CD14-positive monocyte (primary cell): ENCODE measurements around the gene HSPA8. TPM values are rescaled to one million over a fixed set of nuclear protein-coding genes. Genes with fewer than 3 reads are reported as not detected.

ENCODE experiments used
- DNase-seq, 3 donors: peaks; one replicate each; pipeline ENCODE4 v3.0.0-alpha.2; 2011 to 2022
- H2AFZ ChIP-seq: 2 replicates; pipeline ENCODE4 v1.6.0; 2012; ENCODE audit warnings: mild to moderate bottlenecking, low read depth, low read length, inconsistent platforms; ENCODE audit not compliant: insufficient read depth, poor library complexity, severe bottlenecking
- H3K27ac ChIP-seq, 2 donors: 1 replicate in 1 of 2; 2 replicates in 1 of 2; pipeline ENCODE4 v1.5.1; 2012 to 2013; ENCODE audit warnings: low read length in 2 of 2, control low read depth in 1 of 2, inconsistent platforms in 1 of 2, low read depth in 1 of 2, mild to moderate bottlenecking in 1 of 2
- H3K27me3 ChIP-seq, 2 donors: one replicate each; pipeline versions ENCODE4 v1.6.0 to v1.6.1; 2011 to 2013; ENCODE audit warnings: low read length in 2 of 2; ENCODE audit not compliant: control insufficient read depth in 2 of 2, insufficient read depth in 2 of 2
- H3K36me3 ChIP-seq, 2 donors: replicated peaks in 1 of 2; 1 replicate in 1 of 2; 2 replicates in 1 of 2; pipeline versions ENCODE4 v1.5.1 to v1.6.1; 2012 to 2013; ENCODE audit warnings: low read length in 2 of 2, control low read depth in 1 of 2, inconsistent platforms in 1 of 2, mild to moderate bottlenecking in 1 of 2; ENCODE audit not compliant: insufficient read depth in 2 of 2, control insufficient read depth in 1 of 2
- H3K4me1 ChIP-seq, 2 donors: 1 replicate in 1 of 2; 2 replicates in 1 of 2; pipeline versions ENCODE4 v1.5.1 to v1.6.1; 2012 to 2013; ENCODE audit warnings: low read length in 2 of 2, control low read depth in 1 of 2, inconsistent platforms in 1 of 2, mild to moderate bottlenecking in 1 of 2, moderate library complexity in 1 of 2; ENCODE audit not compliant: insufficient read depth in 2 of 2, control insufficient read depth in 1 of 2
- H3K4me2 ChIP-seq: replicated peaks from 2 replicates; pipeline ENCODE3; 2012; ENCODE audit warnings: low read length, moderate library complexity, mild to moderate bottlenecking; ENCODE audit not compliant: poor library complexity, severe bottlenecking; ENCODE audit errors: extremely low read depth
- H3K4me3 ChIP-seq, 3 experiments: fragments of 200-600 bp in 1 of 3; sonication (generic) in 1 of 3; replicated peaks in 1 of 3; 1 replicate in 2 of 3; 2 replicates in 1 of 3; pipeline ENCODE4 v1.5.1; 2011 to 2013; ENCODE audit warnings: low read length in 3 of 3, mild to moderate bottlenecking in 3 of 3, control low read depth in 2 of 3, low read depth in 2 of 3, inconsistent platforms in 1 of 3, moderate library complexity in 1 of 3
- H3K79me2 ChIP-seq: 2 replicates; pipeline ENCODE4 v1.6.0; 2012; ENCODE audit warnings: mild to moderate bottlenecking, control low read depth, inconsistent platforms, low read length, moderate library complexity; ENCODE audit not compliant: insufficient read depth
- H3K9ac ChIP-seq: 2 replicates; pipeline ENCODE4 v1.6.0; 2017; ENCODE audit warnings: low read length, mild to moderate bottlenecking; ENCODE audit not compliant: insufficient read depth, poor library complexity, severe bottlenecking
- H3K9me3 ChIP-seq, 2 donors: replicated peaks in 1 of 2; 1 replicate in 1 of 2; 2 replicates in 1 of 2; pipeline versions ENCODE4 v1.5.1 to v1.6.1; 2012 to 2013; ENCODE audit warnings: low read length in 2 of 2, control low read depth in 1 of 2; ENCODE audit not compliant: control insufficient read depth in 1 of 2, insufficient read depth in 1 of 2
- H4K20me1 ChIP-seq: 2 replicates; pipeline ENCODE4 v1.6.0; 2012; ENCODE audit warnings: mild to moderate bottlenecking, low read length, control low read depth, moderate library complexity; ENCODE audit not compliant: insufficient read depth
- H3K27ac Mint-ChIP-seq, 7 donors: one replicate each; pipeline ENCODE4 v1.8.0; 2020; ENCODE audit warnings: mild to moderate bottlenecking in 7 of 7, mixed read lengths in 7 of 7, moderate library complexity in 6 of 7, inconsistent platforms in 2 of 7
- H3K27me3 Mint-ChIP-seq, 3 donors: one replicate each; pipeline ENCODE4 v1.8.0; 2021 to 2022; ENCODE audit warnings: low read depth in 3 of 3, mild to moderate bottlenecking in 3 of 3, mixed read lengths in 3 of 3, moderate library complexity in 3 of 3, inconsistent platforms in 1 of 3
- H3K36me3 Mint-ChIP-seq, 2 donors: one replicate each; pipeline ENCODE4 v1.8.0; 2020; ENCODE audit warnings: mixed read lengths in 2 of 2, inconsistent platforms in 1 of 2, mild to moderate bottlenecking in 1 of 2
- H3K4me1 Mint-ChIP-seq: one replicate; pipeline ENCODE4 v1.8.0; 2020; ENCODE audit warnings: mild to moderate bottlenecking, mixed read lengths
- H3K4me3 Mint-ChIP-seq, 2 donors: one replicate each; pipeline ENCODE4 v1.8.0; 2020; ENCODE audit warnings: mild to moderate bottlenecking in 2 of 2, mixed read lengths in 2 of 2, moderate library complexity in 1 of 2
- H3K9me3 Mint-ChIP-seq, 7 donors: one replicate each; pipeline ENCODE4 v1.8.0; 2020 to 2022; ENCODE audit warnings: mixed read lengths in 7 of 7, mild to moderate bottlenecking in 6 of 7, moderate library complexity in 6 of 7, inconsistent platforms in 2 of 7
- CTCF ChIP-seq: fragments of 200-600 bp; IDR thresholded peaks from one replicate; pipeline ENCODE4 v1.8.0; 2022; ENCODE audit warnings: antibody characterized with exemption, mild to moderate bottlenecking
- WGBS: methylation state at CpG from one replicate; pipeline ENCODE4 v1.1.5; 2013; ENCODE audit warnings: missing lambda C conversion rate; ENCODE audit not compliant: insufficient coverage; 5-methylcytosine and 5-hydroxymethylcytosine counted together
- intact Hi-C, 2 donors: fragments of 100-400 bp; cut with micrococcal nuclease; formaldehyde crosslinking; loops; one replicate each; pipeline versions ENCODE4 v1.15.0 to v1.15.1; 2023
- polyA plus RNA-seq, 3 donors: library from polyadenylated mRNA; depleted of rRNA in 1 of 3; unstranded in 2 of 3; stranded (reverse) in 1 of 3; fragments of 300-500 nt in 2 of 3; fragments of >200 nt in 1 of 3; fragmentation: Illumina TruSeq in 2 of 3; gene quantifications; 1 replicate in 2 of 3; 2 replicates in 1 of 3; pipeline ENCODE4 v1.2.3, GENCODE V29; 2012 to 2021

HSPA8 gene
- polyA plus RNA-seq, 3 donors, result 399 to 531 (median 511) TPM

- Mint-ChIP-seq H3K4me3 (no peak overlapping the region), H3K4me1 (peaks cover 52% of the 10 kb centered on the region), H3K36me3 (peaks cover 68 to 73% of the 10 kb centered on the region in 2 donors), H3K27me3 (no peaks in the 10 kb centered on the region), H3K27ac (peak overlapping the region in 5 of 7 donors; percentile 33 to 83 (median 55)), H3K9me3 (peaks cover 0 to 5% (median 0%) of the 10 kb centered on the region in 7 donors)
- no peaks in the 10 kb centered on the region for H3K9me3 ChIP-seq
- no peak overlapping the region for H3K4me2 ChIP-seq
- H3K9ac ChIP-seq, result no peak overlapping the region
- H3K4me1 ChIP-seq, result peaks cover 26 to 42% of the 10 kb centered on the region in 2 donors
- peaks cover 60% of the 10 kb centered on the region for H3K79me2 ChIP-seq
- peaks cover 87% of the 10 kb centered on the region for H4K20me1 ChIP-seq
- intact Hi-C loops, result loop anchor here in 1 of 2 donors (10.0 kb wide), 1 partner anchor 263 kb away; no protein-coding TSS in a partner anchor
- no peak for DNase-seq
- no CpG with 5 or more reads among the region's 5 CpGs for WGBS
- H3K27me3 ChIP-seq, result no peaks in the 10 kb centered on the region
- H3K4me3 ChIP-seq, result no peak overlapping the region
- peak overlapping the region in 1 of 2 donors; percentile 27 for H3K27ac ChIP-seq
- peaks cover 59 to 79% of the 10 kb centered on the region in 2 donors for H3K36me3 ChIP-seq
- H2AFZ ChIP-seq, result no peak overlapping the region
- no peak for TF ChIP-seq CTCF
Measured at GRCh38 chr11:123057661-123058305, 4.2 kb downstream of the HSPA8 start.

DNA sequence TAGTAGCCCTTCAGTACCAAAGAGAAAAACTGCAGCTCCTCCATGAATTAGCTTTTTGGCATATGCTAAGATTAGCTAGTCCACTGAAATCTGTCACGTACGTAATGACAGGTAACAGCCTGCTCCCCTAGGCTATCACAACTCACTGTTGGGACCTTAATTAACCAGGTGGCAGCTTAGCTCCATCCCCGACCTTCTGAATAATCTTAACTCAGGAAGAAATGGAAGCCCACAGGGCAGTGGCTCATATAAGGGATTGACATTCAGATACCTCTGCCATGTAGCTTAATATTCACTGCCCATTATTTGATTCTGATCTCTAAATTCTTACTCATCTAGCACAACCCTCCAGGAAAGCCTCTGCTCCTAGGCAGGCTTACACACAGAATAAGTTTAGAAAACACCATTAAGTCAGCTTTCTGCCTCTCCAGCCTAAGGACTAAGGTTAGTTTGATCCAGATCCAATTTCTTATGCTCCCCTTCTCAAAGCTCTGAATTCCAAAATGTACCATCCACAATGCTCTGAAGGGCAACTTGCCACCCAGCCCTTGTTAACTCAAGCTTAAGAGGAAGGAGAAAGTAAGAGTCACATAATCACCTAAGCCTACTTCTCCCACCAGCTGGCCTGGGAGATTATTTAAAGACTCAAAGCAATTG, 5.0 kb downstream of the HSPA8 start:
- peaks cover 87% of the 10 kb centered on the region for H4K20me1 ChIP-seq
- no peak overlapping the region for H3K9ac ChIP-seq
- H3K79me2 ChIP-seq, result peaks cover 57% of the 10 kb centered on the region
- H3K27me3 ChIP-seq, result no peaks in the 10 kb centered on the region
- H3K36me3 ChIP-seq, result peaks cover 59 to 84% of the 10 kb centered on the region in 2 donors
- Mint-ChIP-seq H3K36me3 (peaks cover 68 to 77% of the 10 kb centered on the region in 2 donors), H3K27ac (peak overlapping the region in 3 of 7 donors; percentile 31 to 65 (median 65)), H3K9me3 (peaks cover 0 to 5% (median 0%) of the 10 kb centered on the region in 7 donors), H3K4me3 (no peak overlapping the region), H3K4me1 (peaks cover 52% of the 10 kb centered on the region), H3K27me3 (no peaks in the 10 kb centered on the region)
- H3K27ac ChIP-seq, result no peak overlapping the region
- H3K4me3 ChIP-seq, result no peak overlapping the region
- no peak for TF ChIP-seq CTCF
- DNase-seq, result no peak
- H3K4me2 ChIP-seq, result no peak overlapping the region
- H3K9me3 ChIP-seq, result no peaks in the 10 kb centered on the region
- no peak overlapping the region for H2AFZ ChIP-seq
- intact Hi-C loops, result loop anchor here in 1 of 2 donors (10.0 kb wide), 1 partner anchor 262 kb away; no protein-coding TSS in a partner anchor
- peaks cover 26 to 42% of the 10 kb centered on the region in 2 donors for H3K4me1 ChIP-seq
- WGBS, result 72% methylated on average over 3 of the region's 3 CpGs
